HG03097 (cell line): ENCODE measurements around the gene TPD52L2.
A peak's percentile ranks its signal among the peaks of the same experiment; 100 is the strongest.
"Not testable (repeated sequence)": the region's sequence is repeated elsewhere in the genome, so short reads cannot be mapped to it uniquely, and the experiment has no call there.

Source experiments
- ATAC-seq: cut with Tn5 transposase; IDR thresholded peaks from one replicate; pipeline ENCODE4 v1.9.1; 2021; ENCODE audit not compliant: unreplicated experiment, low FRiP score

TPD52L2 gene

DNA sequence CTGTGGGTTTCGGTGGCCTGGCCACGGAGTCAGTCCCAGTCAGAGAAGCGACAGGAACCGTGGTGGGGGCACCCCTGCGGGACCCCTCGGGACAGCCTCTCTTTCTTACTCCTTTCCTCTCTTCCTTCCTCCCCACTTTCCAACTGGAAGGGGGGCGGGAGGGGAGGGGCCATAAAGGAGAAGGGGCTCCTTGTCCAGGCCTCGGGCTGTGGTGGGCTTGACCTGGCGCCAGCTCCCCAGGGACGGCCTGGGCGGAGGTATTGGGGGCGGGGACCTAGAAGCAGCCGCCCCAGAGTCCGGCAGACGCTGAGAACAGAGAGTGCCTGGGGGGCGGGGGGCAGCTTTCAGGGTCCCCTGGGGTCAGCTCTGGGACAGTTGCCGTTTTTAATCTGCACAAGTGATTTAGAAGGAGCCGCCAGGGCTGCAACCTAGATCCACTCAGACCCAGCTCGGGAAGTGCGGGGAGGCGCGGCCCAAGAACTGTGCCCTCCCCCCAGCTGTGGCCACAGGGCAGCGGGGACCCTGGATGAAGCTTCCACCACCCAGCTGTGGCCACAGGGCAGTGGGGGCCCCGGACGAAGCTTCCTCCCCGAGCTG lies 10.2 kb upstream of the TPD52L2 start:
- ATAC-seq = no peak

DNA sequence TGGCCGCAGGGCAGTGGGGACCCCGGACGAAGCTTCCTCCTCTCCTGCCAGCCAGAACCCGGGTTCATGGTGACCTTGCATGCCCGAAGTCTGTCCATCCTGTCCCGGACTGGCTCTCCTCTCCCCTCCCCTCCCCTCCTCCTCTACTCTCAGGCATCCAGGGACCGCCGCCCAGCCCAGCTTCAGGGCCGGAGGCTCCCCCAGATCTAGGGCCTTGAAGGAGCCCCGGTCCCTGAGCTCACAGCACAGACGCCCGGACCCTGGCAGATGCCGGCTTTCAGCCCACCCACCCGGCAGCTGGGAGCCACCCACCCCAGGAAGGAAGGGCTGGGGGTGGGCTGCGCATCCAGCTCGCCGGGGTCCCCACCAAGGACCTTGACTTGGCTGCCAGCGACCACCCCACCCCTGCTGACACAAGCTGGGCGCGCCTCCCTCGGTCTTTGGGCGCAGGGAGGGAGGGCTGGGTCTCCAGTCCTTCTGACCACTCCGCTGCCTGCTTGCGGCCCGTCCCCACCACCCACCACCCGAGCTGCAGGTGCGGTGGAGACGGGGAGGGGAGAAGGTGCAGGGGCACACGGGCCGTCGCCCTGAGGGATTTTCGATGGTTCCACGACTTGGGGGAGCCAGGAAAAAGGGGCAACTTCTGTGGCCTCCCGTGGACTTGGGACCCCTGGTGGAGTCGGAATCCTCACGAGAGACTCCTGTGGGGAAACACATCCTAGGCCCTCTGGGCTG lies 9.5 kb upstream of the TPD52L2 start:
- ATAC-seq = no peak

DNA sequence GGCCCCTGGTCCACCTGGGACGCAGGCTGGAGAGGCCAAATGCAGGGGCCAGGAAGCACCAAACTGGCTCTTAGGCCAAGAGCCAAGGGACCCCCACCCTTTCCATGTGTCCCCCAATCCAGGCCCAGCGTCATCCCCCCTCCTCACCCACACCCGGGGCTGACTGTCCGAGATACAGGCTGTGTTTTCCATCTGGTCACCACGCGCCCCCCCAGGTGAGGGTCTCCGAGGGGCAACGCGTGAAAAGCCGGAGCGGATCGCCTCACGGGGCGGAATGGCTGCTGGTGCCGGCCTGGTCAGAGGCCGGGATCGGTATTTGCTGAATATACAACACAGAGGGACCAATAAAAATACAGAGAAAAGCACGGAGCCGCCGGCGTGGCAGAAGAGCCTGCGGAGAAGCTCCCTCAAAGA lies 9.0 kb upstream of the TPD52L2 start:
- ATAC-seq = no peak

DNA sequence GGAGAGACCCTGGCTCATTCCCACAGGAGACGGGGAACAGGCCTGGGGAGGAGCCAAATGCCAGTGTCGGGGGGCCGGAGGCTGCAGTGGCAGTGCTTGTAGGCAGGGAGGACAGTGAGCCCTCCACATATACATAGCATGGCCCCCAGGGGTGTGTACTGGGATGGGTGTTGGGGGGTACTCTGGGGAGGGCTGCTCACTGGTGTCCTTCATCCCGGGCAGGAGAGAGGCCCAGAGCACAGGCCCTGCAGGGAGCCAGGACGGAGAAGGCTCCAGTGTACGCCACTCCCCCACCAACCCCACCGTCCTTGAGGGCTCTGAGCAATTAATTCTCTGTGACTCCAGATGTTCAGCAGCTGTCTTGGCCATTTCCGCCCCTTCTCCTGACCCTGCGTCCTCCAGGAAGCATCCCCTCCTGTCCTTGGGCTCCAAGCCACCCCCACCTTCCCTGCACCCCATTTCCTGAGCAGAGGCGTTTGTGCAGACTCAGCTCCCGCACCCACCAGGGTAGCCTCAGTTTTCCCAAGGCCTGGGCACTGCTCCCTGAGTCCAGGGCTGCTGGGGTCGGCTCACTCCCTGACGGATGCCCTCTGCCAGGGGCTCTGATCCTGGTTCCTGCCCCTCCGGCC lies 7.2 kb upstream of the TPD52L2 start:
- ATAC-seq = no peak

DNA sequence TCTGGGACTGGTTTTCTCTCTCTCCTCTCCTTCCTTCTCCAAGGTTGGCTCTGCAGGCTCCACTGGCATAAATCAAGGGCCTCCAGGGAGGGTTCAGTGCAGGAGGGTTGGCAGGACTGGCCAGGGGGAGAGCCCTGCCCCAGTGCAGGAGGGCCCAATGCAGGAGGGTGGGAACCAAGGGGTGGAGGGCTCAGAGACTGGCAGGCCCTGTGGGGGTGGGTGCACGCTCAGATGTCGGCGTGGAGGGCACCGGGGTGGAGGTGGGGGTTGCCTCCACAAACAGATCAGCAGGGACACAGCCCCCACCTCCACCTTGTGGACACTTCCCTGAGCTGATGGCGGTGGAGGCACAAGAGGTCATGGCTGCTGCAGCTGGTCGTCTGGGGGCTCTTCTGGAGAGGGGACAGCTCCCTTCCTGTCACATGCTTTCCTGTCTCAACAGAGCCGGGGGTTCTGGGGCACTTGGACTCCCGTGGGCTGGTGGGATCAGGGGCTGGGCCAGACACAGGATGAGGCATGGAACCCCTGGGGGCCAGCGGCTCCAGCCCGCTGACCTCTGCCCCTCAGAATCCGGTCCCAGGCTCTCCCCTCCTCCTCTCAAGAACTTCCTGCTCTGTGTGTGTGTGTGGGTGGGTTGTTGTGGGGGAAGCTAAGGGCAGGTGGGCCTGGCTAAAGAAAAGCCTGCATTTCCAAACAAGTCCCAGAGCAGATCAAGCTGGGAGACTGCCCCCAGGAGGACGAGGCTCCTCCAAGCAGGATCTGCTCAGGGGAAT lies 6.5 kb upstream of the TPD52L2 start:
- no peak for ATAC-seq

DNA sequence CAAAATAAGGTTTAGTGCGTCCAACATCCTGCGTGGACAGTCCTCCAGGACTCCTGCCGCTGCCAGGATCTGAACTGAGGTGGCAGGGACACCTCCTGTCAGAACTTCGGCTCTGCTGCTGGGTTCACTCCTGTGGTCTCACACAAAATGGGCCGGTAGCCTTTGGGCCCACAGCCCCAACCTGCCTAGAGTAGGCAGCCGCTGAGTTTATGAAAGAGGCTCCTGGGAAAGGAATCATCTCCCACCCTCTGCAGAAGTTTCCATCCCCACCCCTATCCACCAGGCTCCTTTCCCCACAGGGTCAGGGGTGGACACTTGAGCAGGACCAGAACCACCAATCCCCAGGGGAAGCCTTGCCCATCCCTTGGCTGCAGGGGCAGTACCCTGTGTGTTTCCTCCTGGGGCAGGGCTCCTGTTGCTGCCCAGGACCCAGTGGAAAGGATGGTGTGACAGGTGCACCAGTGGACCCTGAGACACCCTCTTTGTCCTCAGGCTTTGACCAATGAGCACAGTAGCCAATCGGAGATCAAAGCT lies 5.8 kb upstream of the TPD52L2 start:
- no peak for ATAC-seq

DNA sequence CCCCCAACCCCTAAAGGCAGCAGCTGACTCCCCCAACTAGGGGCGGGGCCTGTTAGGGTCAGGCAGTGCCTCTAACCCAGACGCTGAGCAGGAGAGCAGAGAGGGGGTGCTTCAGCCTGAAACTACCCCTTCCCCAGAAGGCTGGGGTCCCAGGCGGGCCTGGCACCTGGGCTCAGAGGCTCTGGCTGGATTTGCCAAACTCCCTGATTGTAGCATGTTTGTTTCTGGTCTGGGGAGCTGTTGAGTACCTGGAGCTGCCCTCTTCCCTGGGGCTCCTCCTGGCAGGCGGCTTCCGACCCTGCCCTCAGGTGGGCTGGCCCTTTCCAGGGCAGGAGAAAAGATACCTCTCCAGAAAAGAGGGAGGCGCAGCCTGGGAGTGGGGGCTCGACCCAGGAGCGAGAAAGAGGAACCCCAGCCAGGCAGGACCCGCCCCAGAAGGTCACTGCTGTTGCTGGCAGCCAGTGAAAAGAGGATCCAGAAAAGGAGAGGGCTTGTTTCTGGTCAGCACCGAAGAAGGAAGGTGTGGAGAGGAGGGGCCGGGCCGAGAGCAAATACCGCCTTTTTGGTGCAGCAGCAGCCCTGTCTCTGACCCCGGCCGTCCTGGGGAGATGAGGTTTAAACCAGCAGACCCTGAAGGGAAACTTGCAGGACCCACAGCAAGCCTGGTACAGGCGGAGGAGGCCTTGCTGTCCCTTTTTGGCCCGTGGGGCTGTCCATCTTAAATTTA lies 4.6 kb upstream of the TPD52L2 start:
- ATAC-seq = no peak

DNA sequence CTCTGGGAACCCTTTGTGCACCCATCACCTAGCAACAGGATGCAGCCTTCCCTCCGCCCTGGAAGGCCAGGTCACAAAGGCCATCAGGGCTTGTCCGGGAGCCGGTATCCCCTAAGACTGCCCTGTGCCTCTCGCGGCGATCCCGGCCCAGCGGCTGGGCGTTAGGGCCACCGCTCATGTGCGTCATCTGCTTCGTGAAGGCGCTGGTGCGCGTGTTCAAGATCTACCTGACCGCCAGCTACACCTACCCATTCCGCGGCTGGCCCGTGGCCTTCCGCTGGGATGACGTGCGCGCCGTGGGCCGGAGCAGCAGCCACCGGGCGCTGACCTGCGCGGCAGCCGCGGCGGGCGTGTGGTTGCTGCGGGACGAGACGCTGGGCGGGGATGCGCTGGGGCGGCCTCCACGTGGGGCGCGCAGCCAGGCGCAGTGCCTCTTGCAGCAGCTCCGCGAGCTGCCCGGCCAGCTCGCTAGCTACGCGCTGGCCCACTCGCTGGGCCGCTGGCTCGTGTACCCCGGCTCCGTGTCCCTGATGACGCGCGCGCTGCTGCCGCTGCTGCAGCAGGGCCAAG lies 3.6 kb upstream of the TPD52L2 start, which contains the start of gene ABHD16B:
TSS of gene ABHD16B (plus strand) at position 134 of the 570 bp plus-strand sequence. CDS start at position 177, 43 bp downstream.
- no peak for ATAC-seq

DNA sequence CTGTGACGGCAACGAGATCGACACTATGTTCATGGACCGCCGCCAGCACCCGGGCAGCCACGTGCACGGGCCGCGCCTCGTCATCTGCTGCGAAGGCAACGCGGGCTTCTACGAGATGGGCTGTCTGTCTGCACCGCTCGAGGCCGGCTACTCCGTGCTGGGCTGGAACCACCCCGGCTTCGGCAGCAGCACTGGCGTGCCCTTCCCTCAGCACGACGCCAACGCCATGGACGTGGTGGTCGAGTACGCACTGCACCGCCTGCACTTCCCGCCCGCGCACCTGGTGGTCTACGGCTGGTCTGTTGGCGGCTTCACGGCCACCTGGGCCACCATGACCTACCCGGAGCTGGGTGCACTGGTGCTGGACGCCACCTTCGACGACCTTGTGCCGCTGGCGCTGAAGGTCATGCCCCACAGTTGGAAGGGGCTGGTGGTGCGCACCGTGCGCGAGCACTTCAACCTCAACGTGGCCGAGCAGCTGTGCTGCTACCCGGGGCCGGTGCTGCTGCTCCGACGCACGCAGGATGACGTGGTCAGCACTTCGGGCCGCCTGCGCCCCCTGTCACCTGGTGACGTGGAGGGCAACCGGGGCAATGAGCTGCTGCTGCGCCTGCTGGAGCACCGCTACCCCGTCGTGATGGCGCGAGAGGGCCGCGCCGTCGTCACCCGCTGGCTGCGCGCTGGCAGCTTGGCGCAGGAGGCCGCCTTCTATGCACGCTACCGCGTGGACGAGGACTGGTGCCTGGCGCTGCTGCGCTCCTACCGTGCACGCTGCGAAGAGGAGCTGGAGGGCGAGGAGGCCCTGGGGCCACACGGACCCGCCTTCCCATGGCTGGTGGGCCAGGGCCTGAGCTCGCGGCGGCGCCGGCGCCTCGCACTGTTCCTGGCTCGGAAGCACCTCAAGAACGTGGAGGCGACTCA lies 2.8 kb upstream of the TPD52L2 start:
- ATAC-seq = no peak

DNA sequence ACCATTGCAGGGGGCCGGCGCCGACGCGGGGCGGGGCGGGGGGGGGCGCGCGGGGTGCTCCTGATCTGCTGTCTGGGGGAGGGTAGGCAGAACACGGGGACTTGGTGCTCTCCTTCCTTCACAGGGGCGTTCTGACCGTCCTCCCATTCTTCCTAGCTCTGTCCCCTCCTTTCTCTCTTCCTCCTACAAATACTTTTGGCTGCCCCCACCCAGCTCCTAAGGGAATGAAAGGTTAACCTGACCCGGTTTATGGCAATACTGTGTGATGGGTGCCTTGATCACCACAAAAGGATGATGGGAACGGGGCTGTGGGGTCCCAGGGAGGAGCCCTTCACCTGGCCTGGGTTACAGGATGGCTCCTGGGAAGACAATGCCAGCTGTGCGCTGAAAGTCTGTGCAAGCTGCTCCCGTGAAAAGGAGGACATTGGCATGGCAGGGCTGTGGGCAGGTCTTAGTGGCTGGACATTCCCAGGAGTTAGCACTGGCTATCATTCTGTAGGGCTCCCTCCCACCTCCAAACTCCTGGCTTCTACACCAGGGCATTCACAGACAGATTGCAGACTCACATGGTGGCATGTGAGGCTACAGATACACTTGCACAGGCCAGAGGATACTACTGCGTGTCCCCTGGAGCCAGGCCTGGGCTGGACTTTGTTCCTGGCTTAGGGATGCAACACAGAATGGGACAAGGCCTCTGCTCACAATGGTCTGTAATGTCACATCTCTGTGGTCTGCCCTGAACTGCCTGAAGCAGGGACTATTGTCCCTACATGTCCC lies 1.9 kb upstream of the TPD52L2 start:
- no peak for ATAC-seq

DNA sequence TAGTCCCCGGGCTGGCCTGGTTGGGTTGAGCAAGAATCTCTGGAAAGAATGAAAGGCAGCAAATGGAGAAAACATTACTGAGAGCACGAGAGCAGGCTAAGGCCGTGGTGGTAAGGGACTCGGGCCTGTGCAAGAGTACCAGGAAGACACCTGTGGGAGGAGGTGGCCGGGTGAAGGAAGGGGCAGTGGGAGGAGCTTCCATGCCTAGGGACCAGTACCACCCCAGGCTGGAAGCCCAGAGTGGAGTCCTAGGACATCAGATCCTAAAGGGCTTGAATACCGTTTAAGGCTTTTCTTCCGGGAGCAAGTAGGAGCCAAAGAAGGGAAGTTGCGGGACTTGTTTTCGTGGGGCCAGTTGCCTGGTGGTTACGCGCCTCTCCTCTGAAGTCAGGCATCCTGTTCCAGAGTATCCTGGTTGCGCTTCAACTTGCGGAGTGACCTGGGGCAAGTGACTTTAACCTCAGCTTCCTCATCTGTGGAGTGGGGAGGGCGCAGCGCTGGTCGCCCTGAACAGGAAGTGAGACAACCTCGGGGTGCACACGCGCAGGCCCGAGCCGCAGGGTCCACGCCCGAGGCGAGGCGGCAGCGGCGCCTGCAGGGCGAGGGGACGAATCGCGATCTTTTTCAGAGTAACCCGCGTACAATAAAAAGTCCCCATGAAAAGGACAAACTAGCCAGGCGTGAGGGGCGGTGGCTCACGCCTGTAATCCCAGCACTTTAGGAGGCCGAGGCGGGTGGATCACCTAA lies 1.1 kb upstream of the TPD52L2 start:
- ATAC-seq = peak; percentile 68

DNA sequence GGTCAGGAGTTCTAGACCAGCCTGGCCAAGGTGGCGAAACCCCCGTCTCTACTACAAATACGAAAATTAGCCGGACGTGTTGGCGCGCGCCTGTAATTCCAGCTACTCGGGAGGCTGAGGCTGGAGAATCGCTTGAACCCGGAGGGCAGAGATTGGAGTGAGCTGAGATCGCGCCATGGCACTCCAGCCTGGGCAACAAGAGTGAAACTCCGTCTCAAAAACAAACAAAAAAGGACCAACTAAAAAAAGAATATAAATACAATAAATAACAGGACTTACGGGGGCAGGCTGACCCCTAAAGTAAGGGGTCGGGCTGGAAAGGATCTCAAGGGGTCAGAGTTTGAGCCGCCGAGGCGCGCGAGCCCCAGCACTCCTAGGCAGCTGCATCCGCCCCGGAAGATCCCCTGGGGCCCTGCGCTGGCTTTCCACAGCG lies 509 bp upstream of the TPD52L2 start:
- ATAC-seq = no peak

DNA sequence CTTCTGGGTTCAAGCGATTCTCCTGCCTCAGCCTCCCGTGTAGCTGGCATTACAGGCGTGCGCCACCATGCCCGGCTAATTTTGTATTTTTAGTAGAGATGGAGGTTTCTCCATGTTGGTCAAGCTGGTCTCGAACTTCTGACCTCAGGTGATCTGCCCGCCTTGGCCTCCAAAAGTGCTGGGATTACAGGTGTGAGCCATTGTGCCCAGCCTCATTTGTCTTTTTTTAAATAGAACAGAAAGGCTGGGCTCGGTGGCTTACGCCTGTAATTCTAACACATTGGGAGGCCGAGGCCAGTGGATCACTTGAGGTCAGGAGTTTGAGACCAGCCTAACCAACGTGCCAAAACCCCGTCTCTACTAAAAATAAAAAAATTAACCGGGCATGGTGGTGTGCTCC lies 2.0 kb downstream of the TPD52L2 start:
- ATAC-seq = not testable (repeated sequence)

DNA sequence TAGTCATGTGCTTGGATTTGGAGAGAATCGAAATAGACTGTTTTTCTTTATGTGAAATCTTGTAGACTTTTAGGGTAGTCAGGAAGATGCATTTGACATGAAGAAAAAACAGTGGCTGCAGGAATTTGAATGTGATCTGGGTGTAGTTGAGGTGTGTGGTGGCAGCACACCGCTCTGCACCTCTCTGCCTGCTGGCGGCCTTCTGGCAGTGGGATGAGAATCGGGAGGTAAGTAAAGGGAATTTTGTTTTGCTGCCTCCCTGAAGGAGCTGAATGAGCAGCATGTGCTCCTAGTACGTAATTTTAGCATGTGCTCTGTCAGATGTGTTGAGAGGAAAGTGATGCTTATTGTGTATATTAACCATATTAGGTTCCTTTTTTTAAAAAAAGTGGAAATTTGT lies 3.2 kb downstream of the TPD52L2 start:
- no peak for ATAC-seq

DNA sequence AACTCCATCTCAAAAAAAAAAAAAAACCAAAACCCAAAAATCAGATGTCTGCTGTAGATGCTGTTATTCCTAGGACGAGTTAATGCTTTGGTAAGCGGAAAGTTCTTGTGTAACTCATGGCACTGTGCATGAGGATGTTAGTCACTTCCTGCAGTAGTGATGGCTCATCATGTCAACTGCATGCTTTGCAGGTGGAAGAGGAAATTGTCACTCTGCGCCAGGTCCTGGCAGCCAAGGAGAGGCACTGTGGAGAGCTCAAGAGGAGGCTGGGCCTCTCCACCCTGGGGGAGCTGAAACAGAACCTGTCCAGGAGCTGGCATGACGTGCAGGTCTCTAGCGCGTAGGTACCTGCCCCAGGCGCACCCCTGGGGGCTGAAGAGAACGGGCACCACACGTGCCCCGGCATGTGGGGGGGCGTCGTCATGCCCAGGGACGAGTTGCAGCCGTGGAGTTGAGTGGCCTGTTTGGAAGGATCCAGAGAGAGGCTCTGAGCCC lies 8.5 kb downstream of the TPD52L2 start:
- no peak for ATAC-seq

DNA sequence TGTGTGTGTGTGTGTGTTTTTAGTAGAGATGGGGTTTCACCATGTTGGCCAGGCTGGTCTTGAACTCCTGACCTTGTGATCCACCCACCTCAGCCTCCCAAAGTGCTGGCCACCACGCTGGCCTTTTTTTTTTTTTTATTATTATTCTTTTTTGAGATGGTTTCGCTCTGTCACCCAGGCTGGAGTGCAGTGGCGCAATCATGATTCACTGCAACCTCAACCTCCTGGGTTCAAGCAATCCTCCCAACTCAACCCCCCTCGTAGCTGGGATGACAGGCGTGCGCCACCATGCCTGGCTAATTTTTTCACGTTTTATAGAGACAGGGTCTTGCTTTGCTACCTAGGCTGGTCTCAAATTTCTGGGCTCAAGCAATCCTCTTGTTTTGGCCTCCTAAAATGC lies 9.2 kb downstream of the TPD52L2 start:
- ATAC-seq = not testable (repeated sequence)

DNA sequence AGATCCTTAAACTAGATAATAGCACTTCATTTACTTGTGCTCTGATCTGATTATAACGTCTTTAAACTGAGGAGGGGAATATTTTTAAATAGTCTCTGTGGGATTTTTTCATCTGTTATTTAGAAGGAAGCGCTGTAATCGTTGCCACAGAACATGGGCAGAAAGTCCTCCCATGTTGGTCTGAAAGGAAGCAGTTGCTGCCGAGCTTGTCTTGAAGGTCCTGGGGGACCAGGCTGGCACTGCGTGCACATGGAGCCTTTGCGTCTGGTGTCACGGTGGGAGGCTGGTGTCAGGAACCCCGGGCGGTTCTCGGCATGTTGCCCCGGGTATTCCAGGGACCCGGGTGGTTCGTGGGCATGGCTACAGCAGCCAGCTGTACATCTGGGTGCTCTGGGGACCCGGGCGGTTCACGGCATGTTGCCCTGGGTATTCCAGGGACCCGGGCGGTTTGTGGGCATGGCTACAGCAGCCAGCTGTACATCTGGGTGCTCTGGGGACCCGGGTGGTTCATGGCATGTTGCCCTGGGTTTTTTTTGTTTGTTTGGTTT lies 11.5 kb downstream of the TPD52L2 start:
- ATAC-seq = no peak
